Pons (tissue), 1 donor: ENCODE results near the gene ZNF22.
A peak's percentile ranks its signal among the peaks of the same experiment; 100 is the strongest.

Source experiments
- DNase-seq: peaks from one replicate; pipeline ENCODE4 v3.0.0-alpha.2; 2016; ENCODE audit warnings: low spot score

ZNF22 gene

GRCh38 chr10:44977287-44978212, 23.2 kb upstream of the ZNF22 start:
- DNase-seq: no peak

GRCh38 chr10:44978213-44978569, 22.5 kb upstream of the ZNF22 start:
- no peak for DNase-seq

GRCh38 chr10:44978570-44979280, 22.0 kb upstream of the ZNF22 start, which contains the start of gene DEPP1:
Gene DEPP1, minus strand, starts transcription at chr10:44978809. Its CDS starts 779 bp downstream, at chr10:44978030.
- peak; percentile 78 for DNase-seq

- no peak for DNase-seq
Observed at GRCh38 chr10:44979281-44980191, 21.2 kb upstream of the ZNF22 start.

- no peak for DNase-seq
Observed at GRCh38 chr10:44980309-44981171, 20.2 kb upstream of the ZNF22 start.

- DNase-seq: peak; percentile 74
Observed at GRCh38 chr10:44981172-44982113, 19.3 kb upstream of the ZNF22 start.

- no peak for DNase-seq
Observed at GRCh38 chr10:44982114-44982460, 18.6 kb upstream of the ZNF22 start.

GRCh38 chr10:44982496-44982895, 18.2 kb upstream of the ZNF22 start:
- DNase-seq: no peak

- no peak for DNase-seq
Observed at GRCh38 chr10:44983066-44983894, 17.4 kb upstream of the ZNF22 start.

- no peak for DNase-seq
Observed at GRCh38 chr10:44983895-44984278, 16.8 kb upstream of the ZNF22 start.

- no peak for DNase-seq
Observed at GRCh38 chr10:44984671-44985101, 16.0 kb upstream of the ZNF22 start.

- DNase-seq: no peak
Observed at GRCh38 chr10:44985175-44985681, 15.5 kb upstream of the ZNF22 start.

GRCh38 chr10:44986179-44986578, 14.5 kb upstream of the ZNF22 start:
- no peak for DNase-seq

- no peak for DNase-seq
Observed at GRCh38 chr10:44986670-44987069, 14.1 kb upstream of the ZNF22 start.

GRCh38 chr10:44988957-44989585, 11.7 kb upstream of the ZNF22 start:
- DNase-seq: no peak

GRCh38 chr10:44989597-44990301, 11.0 kb upstream of the ZNF22 start:
- DNase-seq: no peak

- DNase-seq: no peak
Observed at GRCh38 chr10:44990302-44990655, 10.4 kb upstream of the ZNF22 start.

GRCh38 chr10:44990965-44991364, 9.8 kb upstream of the ZNF22 start:
- DNase-seq: no peak
